ENCODE measurements around the gene LIME1.

The LIME1 gene

DNA sequence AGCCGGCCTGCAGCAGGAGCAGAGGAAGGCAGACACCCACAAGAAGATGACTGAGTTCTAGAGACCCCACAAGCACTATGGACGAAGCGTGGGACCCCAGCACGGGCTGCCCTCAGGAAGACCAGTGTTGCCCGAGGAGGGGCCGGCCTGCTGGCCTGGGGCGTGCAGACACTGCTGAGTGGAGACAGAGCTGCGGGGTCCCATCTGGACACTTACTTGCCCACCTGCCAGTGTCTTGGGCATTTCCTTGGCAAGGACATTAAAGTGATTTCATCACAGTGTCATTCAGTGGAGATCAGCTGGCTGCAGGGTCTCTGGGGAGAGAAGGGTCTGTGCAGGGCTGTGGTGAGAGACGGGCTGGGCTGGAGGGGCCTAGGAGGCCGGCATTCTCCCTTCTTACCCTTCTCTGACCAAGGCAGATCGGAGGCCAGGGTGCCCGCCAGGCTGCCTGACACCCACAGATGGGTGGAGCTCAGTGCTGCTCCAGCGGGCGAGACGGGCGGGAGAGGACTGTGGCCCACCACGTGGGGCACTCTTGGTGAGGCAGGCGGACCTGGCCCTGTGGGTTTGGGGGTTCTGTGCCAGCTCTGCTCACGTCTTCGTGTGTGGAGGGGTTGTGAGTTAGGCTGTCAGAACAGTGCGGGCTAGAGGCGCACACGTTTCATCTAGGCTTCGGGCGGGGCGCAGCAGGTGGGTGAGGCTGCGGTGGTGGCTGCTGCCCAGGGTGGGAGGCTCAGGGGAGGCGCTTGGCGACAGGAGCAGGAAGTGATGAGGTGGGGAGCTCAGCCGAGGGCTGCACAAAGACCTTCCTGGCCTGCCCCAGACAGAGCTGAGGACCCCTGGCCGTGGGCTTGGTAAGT lies at the start of gene LIME1:
LIME1 (plus strand) TSS at position 806 of the 860 bp plus-strand sequence. CDS start 886 bp downstream, outside the sequence.
- no peak for DNase-seq

DNA sequence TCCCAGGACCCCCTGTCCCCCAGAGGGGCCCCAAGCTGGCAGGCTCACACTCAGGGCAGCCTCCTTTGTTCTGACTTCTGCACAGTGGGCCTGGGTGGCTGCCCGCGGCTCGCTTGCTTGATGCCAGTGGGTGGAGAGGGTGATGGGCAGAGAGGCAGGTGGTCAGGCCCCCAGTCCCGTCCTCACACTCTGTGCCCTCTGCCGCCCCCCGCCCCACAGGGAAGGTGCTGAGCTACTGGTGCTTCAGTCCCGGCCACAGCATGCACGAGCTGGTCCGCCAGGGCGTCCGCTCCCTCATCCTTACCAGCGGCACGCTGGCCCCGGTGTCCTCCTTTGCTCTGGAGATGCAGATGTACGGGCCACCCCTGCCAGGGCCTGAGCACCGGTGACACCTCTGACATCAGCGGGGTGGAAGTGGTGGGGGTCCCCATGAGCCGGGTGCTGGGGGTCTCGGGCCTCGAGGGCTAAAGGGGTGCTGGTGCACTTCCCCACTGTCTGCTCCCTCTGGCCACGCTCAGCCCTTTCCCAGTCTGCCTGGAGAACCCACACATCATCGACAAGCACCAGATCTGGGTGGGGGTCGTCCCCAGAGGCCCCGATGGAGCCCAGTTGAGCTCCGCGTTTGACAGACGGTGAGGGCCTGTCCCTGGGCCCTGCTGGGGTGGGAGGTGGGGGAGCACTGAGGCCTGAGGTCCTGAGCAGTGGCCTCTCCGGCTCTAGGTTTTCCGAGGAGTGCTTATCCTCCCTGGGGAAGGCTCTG lies 48.9 kb upstream of the LIME1 start:
- DNase-seq: no peak

DNA sequence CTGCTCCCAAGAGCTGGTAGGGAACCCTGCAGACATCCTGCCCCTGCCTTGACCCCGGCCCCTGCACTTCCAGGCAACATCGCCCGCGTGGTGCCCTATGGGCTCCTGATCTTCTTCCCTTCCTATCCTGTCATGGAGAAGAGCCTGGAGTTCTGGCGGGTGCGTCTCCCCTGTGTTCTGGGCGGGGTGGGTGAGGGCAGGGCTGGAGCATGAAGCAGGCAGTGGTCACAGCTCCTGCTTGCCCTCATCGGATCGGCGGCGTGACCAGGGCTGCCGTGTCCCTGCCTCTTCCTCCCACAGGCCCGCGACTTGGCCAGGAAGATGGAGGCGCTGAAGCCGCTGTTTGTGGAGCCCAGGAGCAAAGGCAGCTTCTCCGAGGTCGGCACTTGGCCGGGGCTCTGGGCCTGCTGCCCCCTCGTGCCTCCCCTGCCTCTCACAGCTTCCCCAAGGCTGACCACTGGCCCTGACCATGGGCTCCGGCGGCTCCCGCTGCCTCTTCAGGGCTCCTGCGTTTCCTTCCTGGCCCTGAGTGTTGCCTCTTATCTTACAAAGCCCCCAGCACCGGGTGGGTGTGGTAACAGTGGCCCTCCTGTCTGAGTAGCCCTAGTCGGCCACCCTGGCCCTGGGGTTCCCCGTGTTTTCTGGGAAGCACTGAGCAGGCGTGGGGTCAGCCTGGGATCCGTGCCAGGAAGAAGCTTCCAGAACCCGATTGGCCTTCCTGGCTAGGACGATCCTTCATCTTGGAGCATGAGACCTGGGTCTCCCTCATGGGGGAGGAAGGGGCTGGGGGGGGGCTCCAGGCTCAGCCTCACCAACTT lies 48.0 kb upstream of the LIME1 start:
- no peak for DNase-seq

DNA sequence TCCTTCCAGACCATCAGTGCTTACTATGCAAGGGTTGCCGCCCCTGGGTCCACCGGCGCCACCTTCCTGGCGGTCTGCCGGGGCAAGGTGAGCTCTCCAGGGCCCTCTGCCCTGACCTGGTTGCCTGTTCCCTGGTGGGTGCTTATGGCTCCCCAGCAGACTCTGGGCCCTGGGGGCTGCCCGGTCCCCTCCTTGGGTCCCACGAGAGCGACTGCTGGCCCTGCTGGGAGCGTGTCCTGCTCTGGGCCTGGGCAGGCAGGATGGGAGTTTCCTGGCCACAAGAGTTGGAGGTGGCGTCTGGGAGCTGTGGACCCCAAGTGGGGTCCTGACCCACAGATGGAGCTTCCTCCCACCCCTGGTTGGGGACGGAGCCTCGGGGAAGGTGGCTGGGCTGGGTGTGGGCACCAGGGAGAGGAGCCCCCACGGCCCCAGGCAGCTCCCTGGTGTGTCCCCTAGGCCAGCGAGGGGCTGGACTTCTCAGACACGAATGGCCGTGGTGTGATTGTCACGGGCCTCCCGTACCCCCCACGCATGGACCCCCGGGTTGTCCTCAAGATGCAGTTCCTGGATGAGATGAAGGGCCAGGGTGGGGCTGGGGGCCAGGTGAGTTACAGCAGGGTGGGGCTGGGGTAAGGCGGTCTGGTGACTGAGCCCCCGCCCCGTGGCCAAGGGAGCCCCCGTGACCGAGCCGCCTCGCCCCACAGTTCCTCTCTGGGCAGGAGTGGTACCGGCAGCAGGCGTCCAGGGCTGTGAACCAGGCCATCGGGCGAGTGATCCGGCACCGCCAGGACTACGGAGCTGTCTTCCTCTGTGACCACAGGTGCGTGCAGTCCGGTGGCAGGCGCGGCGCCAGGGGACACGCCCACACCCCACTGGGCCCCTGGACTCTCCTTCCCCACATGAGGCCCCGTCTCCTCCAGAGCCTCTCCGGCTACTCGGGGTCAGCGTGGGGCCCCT lies 47.1 kb upstream of the LIME1 start:
- no peak for DNase-seq

- no peak for DNase-seq
These were observed 46.2 kb upstream of the LIME1 start for GRCh38 chr20:63690003-63690897.

- no peak for DNase-seq
These were observed 45.4 kb upstream of the LIME1 start for GRCh38 chr20:63690898-63691710.

DNA sequence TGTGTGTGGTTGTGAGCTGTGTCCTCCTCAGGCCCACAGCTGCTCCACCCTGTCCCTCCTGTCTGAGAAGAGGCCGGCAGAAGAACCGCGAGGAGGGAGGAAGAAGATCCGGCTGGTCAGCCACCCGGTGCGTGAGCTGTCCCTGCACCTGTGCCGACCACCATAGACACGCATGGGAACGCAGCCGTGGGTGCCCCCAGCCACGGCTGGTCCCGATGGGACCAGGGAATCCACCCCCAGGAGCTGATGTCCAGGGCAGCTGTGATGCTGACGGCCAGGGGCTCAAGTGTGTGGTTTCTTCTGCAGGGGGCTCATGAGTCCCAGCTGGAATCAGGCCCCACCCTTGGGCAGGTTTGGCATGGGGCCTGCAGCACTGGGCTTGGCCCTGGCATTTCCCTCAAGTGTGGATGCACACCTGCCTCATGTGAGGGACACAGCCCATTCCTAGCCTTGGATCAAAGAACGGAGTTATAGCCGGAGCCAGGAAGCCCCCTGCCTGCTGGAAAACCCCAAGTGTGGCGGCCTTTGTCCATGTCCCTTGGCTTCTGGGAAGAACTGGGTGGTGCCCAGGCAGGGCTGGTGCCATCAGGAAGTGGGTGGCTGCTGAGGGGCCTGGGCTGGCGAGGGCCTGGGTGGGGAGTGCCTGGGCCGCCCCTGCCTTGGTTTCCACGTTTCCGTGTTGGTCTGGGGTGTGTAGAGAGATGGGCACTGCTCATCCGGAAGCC lies 44.6 kb upstream of the LIME1 start:
- DNase-seq: no peak

DNA sequence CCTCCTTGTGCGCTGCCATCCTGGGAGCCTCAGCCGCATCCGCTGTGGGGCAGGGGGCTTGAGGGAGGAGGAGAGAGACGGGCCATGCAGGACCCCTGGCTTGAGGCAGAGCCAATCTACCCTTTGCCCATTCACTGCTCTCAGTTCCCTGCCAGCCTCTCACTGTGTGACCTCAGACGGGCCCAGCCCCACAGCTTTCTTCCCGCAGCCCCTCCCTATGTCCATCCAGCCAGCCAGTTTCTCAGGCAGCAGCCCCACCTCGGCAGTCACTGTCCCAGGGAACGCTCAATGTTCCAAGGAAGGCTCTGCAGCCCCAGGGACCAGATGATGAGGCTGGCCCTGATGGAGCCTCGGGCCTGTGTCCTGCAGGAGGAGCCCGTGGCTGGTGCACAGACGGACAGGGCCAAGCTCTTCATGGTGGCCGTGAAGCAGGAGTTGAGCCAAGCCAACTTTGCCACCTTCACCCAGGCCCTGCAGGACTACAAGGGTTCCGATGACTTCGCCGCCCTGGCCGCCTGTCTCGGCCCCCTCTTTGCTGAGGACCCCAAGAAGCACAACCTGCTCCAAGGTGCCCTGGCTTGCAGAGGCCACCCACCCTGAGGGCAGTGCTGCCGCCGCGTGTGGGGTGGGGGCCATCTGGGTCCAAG lies 43.9 kb upstream of the LIME1 start:
- no peak for DNase-seq

DNA sequence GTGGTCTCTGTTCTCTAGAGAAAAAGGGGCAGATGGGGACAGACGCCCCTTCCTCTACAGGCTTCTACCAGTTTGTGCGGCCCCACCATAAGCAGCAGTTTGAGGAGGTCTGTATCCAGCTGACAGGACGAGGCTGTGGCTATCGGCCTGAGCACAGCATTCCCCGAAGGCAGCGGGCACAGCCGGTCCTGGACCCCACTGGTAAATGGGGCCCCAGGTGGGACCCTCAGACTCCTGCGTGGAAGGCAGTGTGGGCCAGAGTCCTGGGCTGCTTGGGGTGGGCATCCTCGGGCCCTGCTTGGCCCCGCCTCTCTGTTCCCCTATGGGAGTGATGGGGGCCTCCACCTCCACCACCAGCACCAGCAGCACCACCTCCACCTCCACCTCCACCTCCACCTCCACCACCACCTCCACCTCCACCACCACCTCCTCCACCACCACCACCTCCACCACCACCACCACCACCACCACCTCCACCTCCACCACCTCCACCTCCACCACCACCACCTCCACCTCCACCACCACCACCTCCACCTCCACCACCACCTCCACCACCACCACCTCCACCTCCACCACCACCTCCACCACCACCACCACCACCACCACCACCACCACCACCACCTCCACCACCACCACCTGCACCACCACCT lies 43.3 kb upstream of the LIME1 start:
- DNase-seq: no peak

DNA sequence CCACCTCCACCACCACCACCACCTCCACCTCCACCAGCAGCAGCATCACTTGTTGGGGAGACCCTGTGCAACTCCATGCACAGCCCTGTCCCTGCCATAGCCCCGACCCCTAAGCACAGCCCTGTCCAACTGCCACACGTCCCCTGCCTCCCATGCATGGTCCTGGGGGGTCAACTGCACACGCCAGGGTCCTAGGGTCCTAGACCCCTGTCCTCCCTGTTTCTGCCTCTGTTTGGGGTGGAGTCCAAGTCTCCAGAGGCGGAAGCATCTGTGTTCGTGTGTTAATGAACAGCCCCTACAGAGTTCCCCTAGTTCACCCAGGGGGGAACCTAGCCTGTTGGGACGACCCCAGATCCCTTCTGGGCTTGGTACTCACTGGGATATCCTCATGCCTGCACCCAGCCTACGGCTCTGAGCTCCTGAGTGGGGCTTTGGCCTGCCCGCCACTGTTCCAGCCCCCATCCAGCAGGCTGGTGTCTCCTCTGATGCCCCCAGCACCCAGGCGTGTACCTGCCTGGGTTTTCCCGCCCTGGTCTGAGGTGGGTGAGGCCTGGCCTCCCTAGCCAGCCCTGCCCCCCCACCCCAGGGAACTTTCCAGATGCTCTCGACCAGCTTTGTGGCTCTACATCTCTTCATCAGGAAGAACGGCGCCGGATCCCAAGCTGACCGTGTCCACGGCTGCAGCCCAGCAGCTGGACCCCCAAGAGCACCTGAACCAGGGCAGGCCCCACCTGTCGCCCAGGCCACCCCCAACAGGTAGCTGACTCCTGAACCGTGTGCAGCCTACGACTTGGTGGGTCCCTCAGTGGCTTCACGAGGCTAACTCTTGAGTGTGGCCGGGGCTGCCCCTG lies 42.5 kb upstream of the LIME1 start:
- DNase-seq: no peak

DNA sequence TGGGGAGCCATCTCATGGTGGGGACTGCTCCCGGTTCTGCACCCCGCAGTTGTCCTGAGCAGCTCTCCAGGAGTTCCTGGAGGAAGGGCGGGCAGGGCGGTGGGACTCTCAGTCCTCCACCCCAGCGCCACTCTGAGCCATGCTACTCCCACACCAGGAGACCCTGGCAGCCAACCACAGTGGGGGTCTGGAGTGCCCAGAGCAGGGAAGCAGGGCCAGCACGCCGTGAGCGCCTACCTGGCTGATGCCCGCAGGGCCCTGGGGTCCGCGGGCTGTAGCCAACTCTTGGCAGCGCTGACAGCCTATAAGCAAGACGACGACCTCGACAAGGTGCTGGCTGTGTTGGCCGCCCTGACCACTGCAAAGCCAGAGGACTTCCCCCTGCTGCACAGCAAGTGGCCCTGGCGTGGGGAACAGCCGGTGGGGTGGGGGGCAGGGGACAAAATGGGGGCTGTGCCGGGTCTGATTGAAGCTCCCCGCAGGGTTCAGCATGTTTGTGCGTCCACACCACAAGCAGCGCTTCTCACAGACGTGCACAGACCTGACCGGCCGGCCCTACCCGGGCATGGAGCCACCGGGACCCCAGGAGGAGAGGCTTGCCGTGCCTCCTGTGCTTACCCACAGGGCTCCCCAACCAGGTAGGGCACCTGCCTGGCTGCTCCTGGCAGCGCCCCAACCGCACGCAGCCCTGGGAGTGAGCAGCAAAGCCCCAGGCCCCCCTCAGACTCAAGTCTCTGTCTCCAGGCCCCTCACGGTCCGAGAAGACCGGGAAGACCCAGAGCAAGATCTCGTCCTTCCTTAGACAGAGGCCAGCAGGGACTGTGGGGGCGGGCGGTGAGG lies 41.7 kb upstream of the LIME1 start:
- DNase-seq: no peak

DNA sequence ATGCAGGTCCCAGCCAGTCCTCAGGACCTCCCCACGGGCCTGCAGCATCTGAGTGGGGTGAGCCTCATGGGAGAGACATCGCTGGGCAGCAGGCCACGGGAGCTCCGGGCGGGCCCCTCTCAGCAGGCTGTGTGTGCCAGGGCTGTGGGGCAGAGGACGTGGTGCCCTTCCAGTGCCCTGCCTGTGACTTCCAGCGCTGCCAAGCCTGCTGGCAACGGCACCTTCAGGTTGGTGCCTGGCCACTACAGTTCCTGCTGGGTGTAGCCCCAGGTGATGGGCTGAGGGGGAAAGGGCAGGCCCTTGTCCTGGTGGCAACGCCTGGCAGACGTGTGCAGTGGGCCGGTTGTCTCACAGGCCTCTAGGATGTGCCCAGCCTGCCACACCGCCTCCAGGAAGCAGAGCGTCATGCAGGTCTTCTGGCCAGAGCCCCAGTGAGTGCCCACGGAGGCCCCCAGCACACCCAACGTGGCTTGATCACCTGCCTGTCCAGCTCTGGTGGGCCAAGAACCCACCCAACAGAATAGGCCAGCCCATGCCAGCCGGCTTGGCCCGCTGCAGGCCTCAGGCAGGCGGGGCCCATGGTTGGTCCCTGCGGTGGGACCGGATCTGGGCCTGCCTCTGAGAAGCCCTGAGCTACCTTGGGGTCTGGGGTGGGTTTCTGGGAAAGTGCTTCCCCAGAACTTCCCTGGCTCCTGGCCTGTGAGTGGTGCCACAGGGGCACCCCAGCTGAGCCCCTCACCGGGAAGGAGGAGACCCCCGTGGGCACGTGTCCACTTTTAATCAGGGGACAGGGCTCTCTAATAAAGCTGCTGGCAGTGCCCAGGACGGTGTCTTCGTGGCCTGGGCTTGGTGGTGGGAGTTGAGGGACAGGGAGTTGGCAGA lies 40.8 kb upstream of the LIME1 start:
- DNase-seq: no peak

DNA sequence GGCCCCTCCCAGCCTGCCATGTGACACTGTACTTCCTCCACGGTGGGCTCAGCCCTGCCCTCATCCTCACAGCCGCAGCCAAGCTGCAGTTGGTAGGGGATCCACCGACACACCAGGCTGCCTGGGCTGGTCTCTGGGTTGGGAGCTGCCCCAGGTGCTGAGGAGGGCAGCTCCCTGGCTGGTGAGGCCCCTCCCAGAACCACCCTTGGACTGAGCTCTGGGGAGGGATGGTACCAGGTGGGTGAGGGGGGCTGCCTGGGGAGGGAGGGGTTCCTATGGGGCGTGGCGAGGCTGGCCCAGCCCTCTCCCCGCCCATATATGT lies 40.2 kb upstream of the LIME1 start:
- DNase-seq: no peak

DNA sequence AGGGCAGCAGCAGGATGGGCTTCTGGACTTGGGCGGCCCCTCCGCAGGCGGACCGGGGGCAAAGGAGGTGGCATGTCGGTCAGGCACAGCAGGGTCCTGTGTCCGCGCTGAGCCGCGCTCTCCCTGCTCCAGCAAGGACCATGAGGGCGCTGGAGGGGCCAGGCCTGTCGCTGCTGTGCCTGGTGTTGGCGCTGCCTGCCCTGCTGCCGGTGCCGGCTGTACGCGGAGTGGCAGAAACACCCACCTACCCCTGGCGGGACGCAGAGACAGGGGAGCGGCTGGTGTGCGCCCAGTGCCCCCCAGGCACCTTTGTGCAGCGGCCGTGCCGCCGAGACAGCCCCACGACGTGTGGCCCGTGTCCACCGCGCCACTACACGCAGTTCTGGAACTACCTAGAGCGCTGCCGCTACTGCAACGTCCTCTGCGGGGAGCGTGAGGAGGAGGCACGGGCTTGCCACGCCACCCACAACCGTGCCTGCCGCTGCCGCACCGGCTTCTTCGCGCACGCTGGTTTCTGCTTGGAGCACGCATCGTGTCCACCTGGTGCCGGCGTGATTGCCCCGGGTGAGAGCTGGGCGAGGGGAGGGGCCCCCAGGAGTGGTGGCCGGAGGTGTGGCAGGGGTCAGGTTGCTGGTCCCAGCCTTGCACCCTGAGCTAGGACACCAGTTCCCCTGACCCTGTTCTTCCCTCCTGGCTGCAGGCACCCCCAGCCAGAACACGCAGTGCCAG lies 39.7 kb upstream of the LIME1 start, which contains the start of gene TNFRSF6B:
TNFRSF6B (plus strand) TSS at position 25 of the 729 bp plus-strand sequence; CDS start at position 141, 116 bp downstream.
- DNase-seq: no peak
